ENCODE measurements around the gene PPP2R3B.

DNA sequence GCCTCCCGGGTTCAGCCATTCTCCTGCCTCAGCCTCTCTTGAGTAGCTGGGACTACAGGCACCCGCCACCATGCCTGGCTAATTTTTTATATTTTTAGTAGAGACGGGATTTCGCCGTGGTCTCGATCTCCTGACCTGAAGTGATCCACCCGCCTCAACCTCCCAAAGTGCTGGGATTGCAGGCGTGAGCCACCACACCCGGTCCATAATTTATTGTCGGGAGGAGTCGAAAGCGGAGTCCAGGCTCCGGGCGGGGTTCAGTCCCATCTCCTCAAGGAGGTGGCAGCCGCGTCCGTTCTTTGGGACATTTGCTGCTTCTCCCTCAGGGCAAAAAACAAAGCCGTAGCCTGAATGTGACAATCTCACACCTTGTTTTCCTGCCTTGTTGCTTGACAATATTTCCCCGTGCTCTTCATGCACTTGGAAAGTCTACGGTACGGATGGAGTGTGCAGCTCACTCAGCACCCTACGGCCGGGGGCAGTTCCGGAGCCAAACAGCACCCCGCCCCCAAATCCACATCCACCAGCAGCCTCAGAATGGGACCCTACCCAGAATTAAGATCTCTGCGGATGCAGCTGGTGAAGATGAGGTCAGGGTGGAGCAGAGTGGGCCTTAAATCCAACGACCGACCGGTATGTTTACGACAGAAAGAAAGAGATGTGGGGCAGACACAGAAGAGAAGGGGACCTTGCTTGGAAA, 77.7 kb downstream of the PPP2R3B start:
- no peak for TF ChIP-seq SIN3A (IDR thresholded peaks at IDR 0.05; ENCODE audit: borderline replicate concordance, insufficient read depth, low read length)
- TF ChIP-seq, protein P1, sequence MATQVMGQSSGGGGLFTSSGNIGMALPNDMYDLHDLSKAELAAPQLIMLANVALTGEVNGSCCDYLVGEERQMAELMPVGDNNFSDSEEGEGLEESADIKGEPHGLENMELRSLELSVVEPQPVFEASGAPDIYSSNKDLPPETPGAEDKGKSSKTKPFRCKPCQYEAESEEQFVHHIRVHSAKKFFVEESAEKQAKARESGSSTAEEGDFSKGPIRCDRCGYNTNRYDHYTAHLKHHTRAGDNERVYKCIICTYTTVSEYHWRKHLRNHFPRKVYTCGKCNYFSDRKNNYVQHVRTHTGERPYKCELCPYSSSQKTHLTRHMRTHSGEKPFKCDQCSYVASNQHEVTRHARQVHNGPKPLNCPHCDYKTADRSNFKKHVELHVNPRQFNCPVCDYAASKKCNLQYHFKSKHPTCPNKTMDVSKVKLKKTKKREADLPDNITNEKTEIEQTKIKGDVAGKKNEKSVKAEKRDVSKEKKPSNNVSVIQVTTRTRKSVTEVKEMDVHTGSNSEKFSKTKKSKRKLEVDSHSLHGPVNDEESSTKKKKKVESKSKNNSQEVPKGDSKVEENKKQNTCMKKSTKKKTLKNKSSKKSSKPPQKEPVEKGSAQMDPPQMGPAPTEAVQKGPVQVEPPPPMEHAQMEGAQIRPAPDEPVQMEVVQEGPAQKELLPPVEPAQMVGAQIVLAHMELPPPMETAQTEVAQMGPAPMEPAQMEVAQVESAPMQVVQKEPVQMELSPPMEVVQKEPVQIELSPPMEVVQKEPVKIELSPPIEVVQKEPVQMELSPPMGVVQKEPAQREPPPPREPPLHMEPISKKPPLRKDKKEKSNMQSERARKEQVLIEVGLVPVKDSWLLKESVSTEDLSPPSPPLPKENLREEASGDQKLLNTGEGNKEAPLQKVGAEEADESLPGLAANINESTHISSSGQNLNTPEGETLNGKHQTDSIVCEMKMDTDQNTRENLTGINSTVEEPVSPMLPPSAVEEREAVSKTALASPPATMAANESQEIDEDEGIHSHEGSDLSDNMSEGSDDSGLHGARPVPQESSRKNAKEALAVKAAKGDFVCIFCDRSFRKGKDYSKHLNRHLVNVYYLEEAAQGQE (IDR thresholded peaks at IDR 0.05; ENCODE audit: insufficient read depth in 1 of 2, low read depth in 2 of 2, low read length in 2 of 2) = no peak
